ENCODE data around the gene GPR137.

GPR137 gene

DNA sequence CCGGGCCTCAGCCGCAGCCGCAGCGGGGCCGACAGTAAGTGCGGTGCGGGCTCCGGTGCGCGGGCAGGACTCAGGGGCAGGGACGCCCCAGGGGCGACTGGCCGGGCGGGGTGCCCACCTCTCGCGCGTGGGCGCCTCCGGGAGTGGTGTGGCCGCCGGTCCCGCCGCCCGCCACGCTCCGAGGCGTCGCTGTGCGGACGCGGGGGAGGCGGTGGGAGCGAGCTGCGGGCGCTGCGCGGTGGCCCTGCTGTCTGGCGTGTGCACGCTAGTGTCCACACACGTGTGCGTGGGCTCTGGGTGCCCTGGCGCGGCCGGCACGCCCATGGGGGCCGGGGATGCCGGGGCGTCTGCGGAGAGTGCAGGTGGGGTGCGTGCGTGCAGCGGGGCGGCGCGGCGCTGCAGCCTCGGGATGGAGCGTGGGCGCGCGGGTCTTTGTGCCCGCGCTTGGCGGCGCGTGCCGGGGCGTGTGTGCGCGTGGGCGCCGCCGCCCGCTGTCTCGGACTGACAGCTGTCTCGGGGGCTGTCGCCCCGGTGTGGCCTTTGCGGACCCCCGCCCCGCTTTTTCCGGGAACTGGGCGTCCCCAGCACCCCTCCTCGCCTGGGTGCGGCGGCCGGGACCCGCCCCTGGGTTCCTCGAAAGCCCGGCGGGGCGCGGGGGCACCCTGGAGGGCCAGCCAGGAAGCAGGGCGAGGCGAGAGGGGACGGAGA, 6.3 kb downstream of the GPR137 start:
- TF ChIP-seq TAF1 (IDR thresholded peaks at IDR 0.05; ENCODE audit: borderline replicate concordance, insufficient read depth, low read length) (no peak), FOXP2 (optimal IDR thresholded peaks at IDR 0.05; ENCODE audit: borderline replicate concordance, extremely low read depth, extremely low read length, insufficient read depth) (no peak), SIN3A (IDR thresholded peaks at IDR 0.05; ENCODE audit: borderline replicate concordance, insufficient read depth, low read length) (no peak), POLR2AphosphoS5 (IDR thresholded peaks at IDR 0.05; ENCODE audit: low read depth, low read length) (no peak)
- TF ChIP-seq, protein P1, sequence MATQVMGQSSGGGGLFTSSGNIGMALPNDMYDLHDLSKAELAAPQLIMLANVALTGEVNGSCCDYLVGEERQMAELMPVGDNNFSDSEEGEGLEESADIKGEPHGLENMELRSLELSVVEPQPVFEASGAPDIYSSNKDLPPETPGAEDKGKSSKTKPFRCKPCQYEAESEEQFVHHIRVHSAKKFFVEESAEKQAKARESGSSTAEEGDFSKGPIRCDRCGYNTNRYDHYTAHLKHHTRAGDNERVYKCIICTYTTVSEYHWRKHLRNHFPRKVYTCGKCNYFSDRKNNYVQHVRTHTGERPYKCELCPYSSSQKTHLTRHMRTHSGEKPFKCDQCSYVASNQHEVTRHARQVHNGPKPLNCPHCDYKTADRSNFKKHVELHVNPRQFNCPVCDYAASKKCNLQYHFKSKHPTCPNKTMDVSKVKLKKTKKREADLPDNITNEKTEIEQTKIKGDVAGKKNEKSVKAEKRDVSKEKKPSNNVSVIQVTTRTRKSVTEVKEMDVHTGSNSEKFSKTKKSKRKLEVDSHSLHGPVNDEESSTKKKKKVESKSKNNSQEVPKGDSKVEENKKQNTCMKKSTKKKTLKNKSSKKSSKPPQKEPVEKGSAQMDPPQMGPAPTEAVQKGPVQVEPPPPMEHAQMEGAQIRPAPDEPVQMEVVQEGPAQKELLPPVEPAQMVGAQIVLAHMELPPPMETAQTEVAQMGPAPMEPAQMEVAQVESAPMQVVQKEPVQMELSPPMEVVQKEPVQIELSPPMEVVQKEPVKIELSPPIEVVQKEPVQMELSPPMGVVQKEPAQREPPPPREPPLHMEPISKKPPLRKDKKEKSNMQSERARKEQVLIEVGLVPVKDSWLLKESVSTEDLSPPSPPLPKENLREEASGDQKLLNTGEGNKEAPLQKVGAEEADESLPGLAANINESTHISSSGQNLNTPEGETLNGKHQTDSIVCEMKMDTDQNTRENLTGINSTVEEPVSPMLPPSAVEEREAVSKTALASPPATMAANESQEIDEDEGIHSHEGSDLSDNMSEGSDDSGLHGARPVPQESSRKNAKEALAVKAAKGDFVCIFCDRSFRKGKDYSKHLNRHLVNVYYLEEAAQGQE (IDR thresholded peaks at IDR 0.05; ENCODE audit: insufficient read depth in 1 of 2, low read depth in 2 of 2, low read length in 2 of 2): no peak

DNA sequence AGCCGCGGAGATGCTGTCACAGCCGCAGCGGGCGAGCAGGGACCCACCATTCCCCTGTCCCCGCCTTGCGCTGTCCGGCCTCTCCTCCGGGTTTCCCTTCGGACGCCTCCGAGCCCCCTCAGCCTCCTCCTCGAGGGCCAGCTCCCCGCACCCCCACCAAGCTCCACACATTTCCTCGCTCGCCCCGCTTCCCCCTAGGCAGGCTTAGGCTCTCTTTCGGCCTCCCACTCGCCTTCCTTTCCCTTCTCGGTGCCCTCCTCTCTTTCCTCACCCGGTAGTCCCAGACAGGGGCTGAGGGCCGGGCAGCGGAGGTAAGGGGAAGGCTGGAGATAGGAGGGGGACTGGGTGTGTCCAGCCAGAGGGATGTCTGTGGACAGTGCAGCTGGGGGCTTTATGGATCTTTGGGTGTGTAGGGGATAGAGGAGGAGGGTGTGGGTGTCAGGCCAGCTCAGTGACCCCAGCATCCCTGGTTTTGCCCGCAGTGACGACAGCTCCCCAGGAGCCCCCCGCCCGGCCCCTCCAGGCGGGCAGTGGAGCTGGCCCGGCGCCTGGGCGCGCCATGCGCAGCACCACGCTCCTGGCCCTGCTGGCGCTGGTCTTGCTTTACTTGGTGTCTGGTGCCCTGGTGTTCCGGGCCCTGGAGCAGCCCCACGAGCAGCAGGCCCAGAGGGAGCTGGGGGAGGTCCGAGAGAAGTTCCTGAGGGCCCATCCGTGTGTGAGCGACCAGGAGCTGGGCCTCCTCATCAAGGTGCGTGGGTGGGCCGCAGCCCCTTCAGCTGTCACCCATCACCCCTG, 7.0 kb downstream of the GPR137 start:
- TF ChIP-seq, protein P1 (IDR thresholded peaks at IDR 0.05; ENCODE audit: insufficient read depth in 1 of 2, low read depth in 2 of 2, low read length in 2 of 2): no peak
- no peak for TF ChIP-seq FOXP2 (optimal IDR thresholded peaks at IDR 0.05; ENCODE audit: borderline replicate concordance, extremely low read depth, extremely low read length, insufficient read depth)
- TF ChIP-seq SIN3A (IDR thresholded peaks at IDR 0.05; ENCODE audit: borderline replicate concordance, insufficient read depth, low read length): no peak
- no peak for TF ChIP-seq TAF1 (IDR thresholded peaks at IDR 0.05; ENCODE audit: borderline replicate concordance, insufficient read depth, low read length)
- TF ChIP-seq POLR2AphosphoS5 (IDR thresholded peaks at IDR 0.05; ENCODE audit: low read depth, low read length): no peak

DNA sequence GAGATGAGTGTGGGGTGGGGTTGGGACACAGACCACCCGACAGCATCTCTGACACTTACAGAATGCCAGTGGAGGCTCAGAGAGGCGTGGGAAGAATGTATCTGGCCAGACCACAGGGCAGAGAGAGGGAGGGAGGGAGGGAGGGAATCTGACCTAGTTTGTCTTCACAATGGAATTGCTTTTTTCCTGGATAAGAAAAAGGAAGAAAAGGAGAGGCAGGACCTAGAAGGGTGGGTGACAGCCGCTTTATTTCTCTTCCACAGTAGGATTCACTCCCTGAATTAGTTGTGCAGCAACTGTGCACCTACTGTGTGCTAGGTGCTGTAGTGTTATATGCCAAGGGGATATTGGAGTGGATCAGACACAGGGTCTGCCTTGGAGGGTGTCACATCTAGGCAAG, 9.1 kb downstream of the GPR137 start:
- TF ChIP-seq FOXP2 (optimal IDR thresholded peaks at IDR 0.05; ENCODE audit: borderline replicate concordance, extremely low read depth, extremely low read length, insufficient read depth): no peak
- no peak for TF ChIP-seq SIN3A (IDR thresholded peaks at IDR 0.05; ENCODE audit: borderline replicate concordance, insufficient read depth, low read length)
- no peak for TF ChIP-seq TAF1 (IDR thresholded peaks at IDR 0.05; ENCODE audit: borderline replicate concordance, insufficient read depth, low read length)
- TF ChIP-seq, protein P1 (IDR thresholded peaks at IDR 0.05; ENCODE audit: insufficient read depth in 1 of 2, low read depth in 2 of 2, low read length in 2 of 2): no peak
- TF ChIP-seq POLR2AphosphoS5 (IDR thresholded peaks at IDR 0.05; ENCODE audit: low read depth, low read length): no peak

DNA sequence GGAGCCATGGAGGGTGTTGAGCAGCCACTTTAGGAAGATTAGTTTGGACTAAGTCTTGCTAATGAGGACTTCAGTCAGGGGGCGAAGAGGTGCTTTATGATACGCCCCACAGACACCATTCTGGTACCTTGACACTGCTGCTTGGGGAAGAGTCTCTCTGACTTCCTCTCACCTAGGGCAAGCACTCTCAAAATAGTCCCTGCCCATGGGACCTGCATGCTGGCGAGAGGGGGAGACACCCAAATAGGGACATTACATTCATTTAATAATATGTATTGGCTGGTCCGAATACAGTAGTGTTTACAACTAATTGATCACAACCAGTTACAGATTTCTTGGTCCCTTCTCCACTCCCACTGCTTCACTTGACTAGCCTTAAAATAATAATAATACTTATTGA, 10.1 kb downstream of the GPR137 start:
- TF ChIP-seq POLR2AphosphoS5 (IDR thresholded peaks at IDR 0.05; ENCODE audit: low read depth, low read length) (no peak), TAF1 (IDR thresholded peaks at IDR 0.05; ENCODE audit: borderline replicate concordance, insufficient read depth, low read length) (no peak), SIN3A (IDR thresholded peaks at IDR 0.05; ENCODE audit: borderline replicate concordance, insufficient read depth, low read length) (no peak), FOXP2 (optimal IDR thresholded peaks at IDR 0.05; ENCODE audit: borderline replicate concordance, extremely low read depth, extremely low read length, insufficient read depth) (no peak)
- TF ChIP-seq, protein P1 (IDR thresholded peaks at IDR 0.05; ENCODE audit: insufficient read depth in 1 of 2, low read depth in 2 of 2, low read length in 2 of 2): no peak
